ENCODE data around the gene SBK3.
A peak's percentile ranks its signal among the peaks of the same experiment; 100 is the strongest.
"Not testable (repeated sequence)": the region's sequence is repeated elsewhere in the genome, so short reads cannot be mapped to it uniquely, and the experiment has no call there.

SBK3 gene

DNA sequence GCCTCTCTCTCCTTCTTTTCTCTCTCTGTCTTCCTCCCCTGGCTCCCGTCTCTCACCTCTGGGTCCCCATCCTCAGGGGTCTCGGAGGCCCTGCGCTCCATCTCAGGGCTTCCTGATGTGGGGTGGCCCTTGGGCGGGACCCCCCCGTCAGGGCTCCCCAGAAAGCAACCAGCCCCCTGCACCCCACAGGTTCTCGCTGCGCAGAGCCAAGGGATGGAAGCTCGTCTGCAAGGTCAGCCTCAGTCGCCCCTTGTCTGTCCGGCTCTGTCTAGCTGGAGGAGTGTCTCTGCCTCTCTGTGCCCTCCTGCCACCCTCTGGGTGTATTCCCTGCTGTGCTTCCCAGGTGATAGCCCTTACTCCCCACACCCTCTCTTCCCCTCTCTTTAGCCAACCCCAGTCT is at the start of gene SBK3:
Gene SBK3, minus strand, starts transcription at position 101 of the 400 bp plus-strand sequence. Its CDS starts 0 bp downstream, at position 101.
- DNase-seq = no peak

- no peak for DNase-seq
Measured at GRCh38 chr19:55593096-55593772, 47.9 kb upstream of the SBK3 start.

GRCh38 chr19:55592391-55593090 is 47.2 kb upstream of the SBK3 start:
- no peak for DNase-seq

- no peak for DNase-seq
Measured at GRCh38 chr19:55591555-55591954, 46.2 kb upstream of the SBK3 start.

DNA sequence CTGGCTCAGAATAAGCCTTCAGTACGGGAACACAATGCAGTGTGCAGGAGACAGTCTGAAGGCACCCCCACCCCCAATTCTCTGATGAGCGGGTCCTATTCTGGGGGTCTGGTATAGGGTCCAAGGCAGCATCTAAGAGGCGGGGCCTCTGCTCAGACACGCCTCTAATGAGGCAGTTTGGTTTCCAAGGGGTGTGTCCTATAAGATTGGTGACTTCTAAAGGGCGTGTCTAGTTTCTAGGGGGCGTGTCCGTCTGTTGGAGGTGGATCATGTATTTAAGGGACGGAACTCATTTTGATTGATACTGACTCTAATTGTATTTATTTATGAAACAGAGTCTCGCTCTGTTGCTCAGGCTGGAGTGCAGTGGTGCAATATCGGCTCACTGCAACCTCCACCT is 45.3 kb upstream of the SBK3 start:
- DNase-seq = no peak

DNA sequence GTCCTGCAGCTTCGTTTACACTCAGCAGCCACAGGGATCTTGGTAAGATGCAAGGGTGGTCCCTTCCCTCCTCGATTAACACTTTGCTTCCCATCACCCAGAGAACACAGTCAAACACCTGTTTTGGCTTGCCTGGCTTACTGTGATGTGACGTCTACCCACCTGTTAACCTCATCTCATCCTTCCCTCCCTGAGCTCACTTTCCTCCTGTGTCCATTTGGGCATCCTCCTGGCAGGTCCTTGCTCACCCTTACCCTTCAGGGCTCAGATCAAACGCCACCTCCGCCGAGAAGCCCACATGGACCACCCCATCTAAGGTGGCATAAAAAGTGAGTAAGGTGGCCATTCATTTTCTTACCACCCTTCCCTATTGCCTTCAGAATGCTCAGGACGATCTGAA is 44.8 kb upstream of the SBK3 start:
- no peak for DNase-seq

DNA sequence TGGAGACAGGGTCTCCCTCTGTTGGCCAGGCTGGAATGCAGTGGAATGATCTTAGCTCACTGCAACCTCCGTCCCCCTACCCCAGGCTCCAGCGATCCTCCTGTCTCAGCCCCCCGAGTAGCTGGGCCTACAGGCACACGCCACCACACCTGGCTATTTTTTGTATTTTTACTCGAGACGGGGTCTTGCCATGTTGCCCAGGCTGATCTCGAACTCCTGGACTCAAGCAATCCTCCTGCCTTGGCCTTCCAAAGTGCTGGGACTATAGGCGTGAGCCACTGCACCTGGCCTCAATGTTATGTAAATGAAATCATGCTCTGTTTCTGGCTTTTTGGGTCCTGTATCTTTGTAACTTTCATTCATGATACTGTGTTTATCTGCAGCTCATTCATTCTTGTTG is 43.4 kb upstream of the SBK3 start:
- no peak for DNase-seq

DNA sequence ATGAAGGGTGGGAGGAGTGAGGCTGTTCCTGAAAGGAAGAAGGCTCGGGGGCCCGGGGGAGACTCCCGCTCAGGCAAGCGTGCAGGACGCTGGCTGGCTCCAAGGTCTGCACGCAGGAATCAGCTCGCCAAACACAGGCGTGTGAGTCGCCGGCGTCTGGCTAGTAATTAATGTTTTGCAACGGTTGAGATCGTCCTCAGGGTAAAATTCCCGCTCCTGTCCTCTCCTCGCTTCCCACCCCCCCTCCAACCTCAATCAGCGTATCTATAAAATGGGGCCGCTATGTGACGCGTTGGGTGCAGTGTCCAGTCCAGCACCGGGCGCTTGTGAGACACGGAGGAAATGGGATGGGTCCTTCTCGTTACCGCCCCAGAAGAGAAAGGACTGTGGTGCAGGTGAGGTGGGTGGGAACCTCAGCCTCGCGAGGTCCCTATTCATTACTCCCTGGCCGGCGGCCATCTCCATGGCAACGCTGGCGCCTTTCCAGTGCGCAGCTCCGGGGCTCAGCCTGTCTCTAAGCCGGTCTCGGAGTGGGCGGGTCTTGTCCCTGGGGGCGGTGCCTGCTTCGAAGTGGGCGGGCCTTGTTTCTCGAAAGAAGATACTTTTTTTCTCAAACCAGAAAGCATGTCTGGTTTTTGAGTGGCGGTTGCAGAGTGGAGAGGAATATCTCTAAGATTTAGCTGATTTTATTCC is 41.8 kb upstream of the SBK3 start:
- DNase-seq = peak; percentile 95

- peak; percentile 29 for DNase-seq
Measured at GRCh38 chr19:55585658-55586339, 40.5 kb upstream of the SBK3 start.

DNA sequence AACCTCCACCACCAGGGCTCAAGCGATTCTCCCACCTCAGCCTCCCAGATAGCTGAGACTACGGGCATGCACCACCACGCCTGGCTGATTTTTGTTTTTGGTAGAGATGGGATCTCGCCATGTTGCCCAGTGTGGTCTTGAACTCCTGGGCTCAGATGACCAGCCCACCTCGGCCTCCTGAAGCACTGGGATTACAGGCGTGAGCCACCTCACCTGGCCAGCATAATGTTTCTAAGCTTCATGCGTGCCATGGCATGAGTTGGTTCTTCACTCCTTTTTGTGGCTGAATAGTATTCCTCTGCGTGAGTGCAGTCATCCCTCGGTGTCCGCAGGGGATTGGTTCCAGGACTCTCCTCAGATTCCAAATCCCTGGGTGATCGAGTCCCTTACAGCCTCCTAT is 39.5 kb upstream of the SBK3 start:
- no peak for DNase-seq

DNA sequence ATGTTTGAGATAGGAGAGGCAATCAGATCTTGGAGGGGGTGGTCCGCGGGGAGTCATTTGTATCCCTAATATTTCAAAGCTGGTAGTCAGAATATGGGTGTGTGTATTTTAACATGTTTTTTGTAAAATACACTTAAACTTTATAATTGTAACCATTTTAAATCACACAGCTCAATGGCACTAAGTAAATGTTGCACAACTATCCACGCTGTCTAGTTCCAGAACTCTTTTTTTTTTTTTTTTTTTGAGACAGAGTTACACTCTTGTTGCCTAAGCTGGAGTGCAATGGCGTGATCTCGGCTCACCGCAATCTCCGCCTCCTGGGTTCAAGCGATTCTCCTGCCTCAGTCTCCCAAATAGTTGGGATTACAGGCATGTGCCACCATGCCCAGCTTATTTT is 38.6 kb upstream of the SBK3 start:
- DNase-seq = not testable (repeated sequence)

GRCh38 chr19:55582284-55582683 is 36.9 kb upstream of the SBK3 start:
- DNase-seq = not testable (repeated sequence)

DNA sequence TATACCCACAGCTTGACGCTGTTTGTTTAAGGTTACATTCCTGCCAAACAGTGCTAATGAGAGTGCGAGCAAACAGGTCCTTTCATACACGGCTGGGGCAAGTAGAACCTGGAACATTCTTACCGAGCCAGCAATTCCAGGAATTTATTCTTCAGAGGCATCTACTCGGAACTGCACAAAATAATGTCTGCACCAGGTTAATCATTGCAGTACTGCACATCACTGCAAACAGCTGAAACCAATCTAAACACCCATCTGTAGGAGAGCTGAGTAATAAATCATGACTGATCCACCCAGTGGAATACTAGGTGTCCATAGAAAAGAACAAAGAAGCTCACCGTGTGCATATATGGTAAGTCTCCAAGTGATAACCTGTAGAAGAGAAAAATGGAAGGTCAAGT is 36.5 kb upstream of the SBK3 start:
- no peak for DNase-seq

DNA sequence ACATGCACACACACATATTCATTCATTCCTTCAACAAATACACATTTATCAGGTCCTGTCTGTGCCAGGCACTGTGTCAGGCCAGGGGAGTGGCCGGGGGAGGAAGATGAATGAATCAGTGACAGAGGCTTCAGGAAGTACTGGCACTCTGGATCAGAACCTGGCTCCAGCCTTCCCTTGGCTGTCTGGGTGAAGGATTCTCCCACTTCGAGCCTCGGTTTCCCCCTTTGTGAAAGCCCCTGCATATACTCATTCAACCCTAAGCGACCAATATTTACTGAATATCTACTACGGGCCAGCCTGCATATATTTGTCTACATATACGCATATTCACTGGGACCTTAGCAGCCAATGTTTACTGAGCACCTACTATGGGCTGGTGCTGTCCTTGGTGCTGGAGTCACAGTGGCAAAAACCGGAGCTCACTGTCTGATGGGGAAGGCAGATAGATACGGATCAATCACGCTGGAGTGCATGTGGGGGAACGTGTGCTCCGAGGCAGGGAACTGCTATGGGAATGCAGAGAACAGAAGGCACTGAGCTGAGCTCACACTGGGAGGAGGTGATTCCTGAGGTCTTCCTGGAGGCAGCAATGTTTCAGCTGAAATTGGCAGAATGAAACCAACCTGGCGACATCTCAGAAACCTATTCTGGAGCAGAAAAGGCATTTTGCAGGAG is 35.9 kb upstream of the SBK3 start:
- DNase-seq = peak; percentile 67

GRCh38 chr19:55580628-55581144 is 35.3 kb upstream of the SBK3 start, which contains the start of gene ZNF579:
TSS of gene ZNF579 (minus strand) at chr19:55580848. CDS start at chr19:55579639, 1,209 bp downstream.
- peak; percentile 91 for DNase-seq

DNA sequence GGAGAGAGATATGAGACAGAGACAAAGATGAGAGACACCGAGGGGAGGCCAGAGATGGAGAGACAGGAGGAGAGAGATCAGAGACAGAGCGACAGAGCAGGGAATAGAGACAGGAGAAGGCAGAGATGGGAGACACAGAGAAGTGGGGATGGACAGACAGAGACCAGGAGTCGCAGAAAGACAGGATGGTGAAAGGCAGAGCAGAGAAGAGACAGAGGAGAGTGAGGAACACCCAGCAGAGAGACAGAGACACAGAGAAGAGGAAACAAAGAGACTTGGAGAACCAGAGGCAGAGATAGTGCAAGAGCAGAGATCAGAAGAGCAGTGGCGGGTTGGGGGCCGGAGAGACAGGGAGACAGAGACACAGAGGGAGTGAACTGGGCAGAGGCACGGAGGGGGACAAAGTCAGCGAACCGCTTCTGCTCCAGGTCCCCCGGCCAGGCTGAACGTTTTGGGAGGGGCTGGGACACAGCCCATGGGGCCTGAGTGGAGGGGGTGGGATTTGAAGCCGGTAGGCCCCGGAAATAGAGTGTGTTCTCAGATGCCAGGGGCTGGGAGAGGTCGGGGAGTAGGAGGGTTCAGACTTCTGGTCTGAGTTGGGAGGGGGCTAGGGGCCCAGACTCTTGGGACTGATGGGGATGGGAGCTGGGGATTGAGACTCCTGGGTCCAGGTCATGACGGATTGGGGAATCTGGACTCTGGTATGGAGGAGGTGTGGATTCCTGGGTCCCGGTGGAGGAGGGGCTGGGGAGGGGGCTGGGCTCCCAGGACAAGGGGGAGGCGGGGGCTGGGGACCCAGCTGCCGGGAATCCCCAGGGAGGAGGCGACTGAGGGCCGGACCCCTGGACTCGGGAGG is 34.7 kb upstream of the SBK3 start:
- DNase-seq = peak; percentile 53

DNA sequence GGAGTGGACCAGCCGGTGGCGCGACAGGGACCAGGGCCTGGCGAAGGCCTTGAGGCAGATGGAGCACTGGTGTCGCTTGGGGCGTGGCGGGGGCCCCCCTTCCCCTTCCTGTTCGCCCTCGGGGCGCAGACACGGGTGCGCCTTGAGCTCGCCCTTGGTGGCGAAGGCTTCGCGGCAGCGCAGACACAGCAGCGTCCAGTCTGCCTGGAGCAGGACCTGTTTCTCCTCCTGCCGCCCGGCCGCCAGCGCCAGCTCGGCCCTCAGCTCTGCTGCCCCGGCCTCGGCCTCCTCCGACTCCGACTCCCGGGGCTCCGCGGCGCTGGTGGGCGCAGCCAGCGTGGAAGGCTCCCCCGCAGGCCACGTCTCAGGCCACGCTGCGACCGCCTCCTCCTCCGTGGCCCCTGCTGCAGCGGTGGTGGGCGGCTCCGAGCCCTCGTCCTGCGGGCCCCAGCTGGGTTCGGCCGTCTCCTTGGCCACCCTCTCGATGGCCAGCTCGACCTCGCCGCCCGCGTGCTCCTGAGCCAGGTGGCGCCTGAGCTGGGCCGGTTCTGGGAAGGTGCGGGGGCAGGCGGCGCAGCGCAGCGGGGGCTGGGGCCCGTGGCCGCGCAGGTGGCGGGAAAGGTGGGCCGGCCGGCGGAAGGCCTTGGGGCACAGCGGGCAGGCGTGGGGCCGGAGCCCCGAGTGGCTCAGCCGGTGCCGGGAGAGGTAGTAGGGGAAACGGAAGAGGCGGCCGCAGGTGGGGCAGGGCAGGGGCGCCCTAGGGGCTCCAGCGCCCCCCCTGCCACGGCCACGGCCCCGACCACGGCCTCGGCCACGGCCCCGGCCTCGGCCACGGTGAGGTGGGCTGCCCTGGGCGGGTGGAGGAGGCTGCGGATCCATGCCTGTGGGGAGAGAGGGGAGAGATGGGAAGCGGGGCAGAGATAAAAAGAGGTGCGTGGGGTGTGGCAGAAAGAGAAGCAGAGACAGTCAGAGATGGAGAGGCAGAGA is 33.7 kb upstream of the SBK3 start:
- no peak for DNase-seq

DNA sequence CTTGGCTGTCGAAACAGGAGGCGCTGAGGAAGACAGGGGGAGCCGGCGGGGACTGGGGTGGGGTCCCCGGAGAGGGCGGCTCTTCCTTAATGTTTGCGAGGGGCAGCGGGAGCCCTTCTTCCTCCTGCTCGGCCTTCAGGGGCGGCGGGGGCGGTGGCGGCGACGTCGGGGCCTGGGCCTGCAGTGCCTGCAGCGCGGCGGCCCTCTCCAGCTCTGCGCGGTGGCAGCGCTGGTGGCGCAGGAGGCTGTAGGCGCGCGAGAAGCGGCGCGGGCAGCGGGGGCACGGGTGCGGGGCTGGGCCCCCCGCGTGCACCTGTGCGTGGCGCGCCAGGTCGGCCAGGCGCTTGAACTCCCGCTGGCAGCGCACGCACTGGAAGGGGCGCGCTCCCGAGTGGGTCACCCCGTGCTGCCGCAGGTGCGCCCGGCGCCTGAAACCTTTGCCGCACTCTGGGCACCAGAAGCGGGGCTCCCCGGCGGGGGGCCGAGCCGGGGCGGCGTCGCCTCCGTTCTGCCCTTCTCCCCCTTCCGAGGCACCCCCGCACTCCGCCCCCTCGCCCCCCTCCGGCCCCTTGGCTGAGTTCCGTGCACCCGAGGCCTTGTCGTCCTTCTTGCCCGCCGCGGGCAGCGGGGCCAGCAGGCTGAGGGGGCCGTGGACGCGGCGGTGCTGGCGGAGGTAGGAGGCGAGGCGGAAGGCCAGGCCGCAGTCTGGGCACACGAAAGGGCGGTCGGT is 32.9 kb upstream of the SBK3 start:
- no peak for DNase-seq

- no peak for DNase-seq
Measured at GRCh38 chr19:55576746-55577145, 31.4 kb upstream of the SBK3 start.

Measured in NCI-H226 (cell line).